B cell (primary cell): ENCODE data around the gene CST11. TPM values are rescaled to one million over a fixed set of nuclear protein-coding genes. Genes with fewer than 3 reads are reported as not detected.

Experiments used
- ATAC-seq: fragments of 200-7000 bp; cut with Tn5 transposase; one replicate; pipeline ENCODE4 v1.10.0; 2021; ENCODE audit warnings: low read depth, mild to moderate bottlenecking, moderate number of reproducible peaks, moderate library complexity
- CTCF ChIA-PET: fragments of 350-600 bp; sonication (Branson Sonifier 250); formaldehyde crosslinking; loops from one replicate; lab custom pipeline; 2021; ENCODE audit warnings: antibody characterized with exemption, inconsistent platforms; lab: Charles Lee
- POLR2A ChIA-PET: fragments of 350-600 bp; sonication (Branson Sonifier 250); formaldehyde crosslinking; loops from one replicate; lab custom pipeline; 2021; ENCODE audit warnings: antibody characterized with exemption; lab: Charles Lee
- DNase-seq: peaks from one replicate; pipeline ENCODE4 v3.0.0; 2013
- H2AFZ ChIP-seq: 2 replicates; pipeline ENCODE4 v1.6.1; 2012; ENCODE audit warnings: mild to moderate bottlenecking, low read depth, low read length; ENCODE audit not compliant: insufficient read depth, poor library complexity, severe bottlenecking
- H3K27ac ChIP-seq, 2 donors: 1 replicate in 1 of 2; 2 replicates in 1 of 2; pipeline ENCODE4 v1.5.1; 2012 to 2013; ENCODE audit warnings: low read length in 2 of 2, mild to moderate bottlenecking in 2 of 2, moderate library complexity in 1 of 2
- H3K27me3 ChIP-seq, 4 experiments: fragments of 200-600 bp in 1 of 4; sonication (generic) in 1 of 4; replicated peaks in 1 of 4; 1 replicate in 2 of 4; 2 replicates in 2 of 4; pipeline versions ENCODE4 v1.6.1 to v1.7.0; 2013 to 2016; ENCODE audit warnings: low read length in 3 of 4, mild to moderate bottlenecking in 2 of 4, mixed read lengths in 1 of 4, moderate library complexity in 1 of 4; ENCODE audit not compliant: insufficient read depth in 4 of 4, control insufficient read depth in 3 of 4; ENCODE audit errors: control extremely low read depth in 1 of 4
- H3K36me3 ChIP-seq, 2 experiments: replicated peaks in 1 of 2; 1 replicate in 1 of 2; 2 replicates in 1 of 2; pipeline versions ENCODE4 v1.6.1 to v1.7.1; 2013; ENCODE audit warnings: low read length in 1 of 2; ENCODE audit not compliant: insufficient read depth in 2 of 2, control insufficient read depth in 1 of 2; ENCODE audit errors: control extremely low read depth in 1 of 2, extremely low read depth in 1 of 2
- H3K4me1 ChIP-seq, 2 donors: fragments of 200-600 bp in 1 of 2; sonication (generic) in 1 of 2; 1 replicate in 1 of 2; 2 replicates in 1 of 2; pipeline versions ENCODE4 v1.5.1 to v1.6.1; 2013 to 2017; ENCODE audit warnings: low read length in 2 of 2; ENCODE audit not compliant: control insufficient read depth in 2 of 2, insufficient read depth in 2 of 2
- H3K4me2 ChIP-seq: replicated peaks from 2 replicates; pipeline ENCODE3; 2012; ENCODE audit warnings: mild to moderate bottlenecking, low read depth, low read length; ENCODE audit not compliant: poor library complexity, severe bottlenecking
- H3K4me3 ChIP-seq, 5 experiments: fragments of 200-600 bp in 1 of 5; sonication (generic) in 1 of 5; 1 replicate in 3 of 5; 2 replicates in 2 of 5; pipeline versions ENCODE4 v1.5.1 to v1.7.0; 2011 to 2016; ENCODE audit warnings: low read length in 4 of 5, mild to moderate bottlenecking in 4 of 5, low read depth in 2 of 5, control low read depth in 1 of 5, moderate library complexity in 1 of 5; ENCODE audit not compliant: insufficient read depth in 1 of 5; ENCODE audit errors: control extremely low read depth in 1 of 5, extremely low read depth in 1 of 5
- H3K79me2 ChIP-seq: fragments of 200-600 bp; sonication (generic); one replicate; pipeline ENCODE4 v1.6.0; 2016; ENCODE audit warnings: low read length; ENCODE audit not compliant: control insufficient read depth, insufficient read depth
- H3K9ac ChIP-seq: fragments of 200-600 bp; sonication (generic); 2 replicates; pipeline ENCODE4 v1.6.1; 2017; ENCODE audit warnings: mild to moderate bottlenecking, low read length, moderate library complexity
- H3K9me3 ChIP-seq, 3 donors: one replicate each; pipeline versions ENCODE4 v1.6.1 to v1.7.1; 2013; ENCODE audit warnings: low read length in 2 of 3; ENCODE audit not compliant: control insufficient read depth in 2 of 3, insufficient read depth in 1 of 3; ENCODE audit errors: control extremely low read depth in 1 of 3
- H4K20me1 ChIP-seq: 2 replicates; pipeline ENCODE4 v1.6.0; 2012; ENCODE audit warnings: mild to moderate bottlenecking, low read length; ENCODE audit not compliant: insufficient read depth, control insufficient read depth, poor library complexity, severe bottlenecking
- H3K27ac Mint-ChIP-seq: one replicate; pipeline ENCODE4 v1.8.0; 2021; ENCODE audit warnings: mixed read lengths
- H3K27me3 Mint-ChIP-seq: one replicate; pipeline ENCODE4 v1.8.0; 2021; ENCODE audit warnings: mixed read lengths
- H3K4me1 Mint-ChIP-seq: one replicate; pipeline ENCODE4 v1.8.0; 2021; ENCODE audit warnings: mixed read lengths
- H3K4me3 Mint-ChIP-seq: one replicate; pipeline ENCODE4 v1.8.0; 2021; ENCODE audit warnings: mixed read lengths
- H3K9me3 Mint-ChIP-seq: one replicate; pipeline ENCODE4 v1.8.0; 2022; ENCODE audit warnings: mixed read lengths; ENCODE audit not compliant: insufficient read depth
- CTCF ChIP-seq: fragments of 200-600 bp; IDR thresholded peaks from one replicate; pipeline ENCODE4 v1.8.0; 2022; ENCODE audit warnings: antibody characterized with exemption, mild to moderate bottlenecking
- EZH2 ChIP-seq: IDR thresholded peaks from 2 replicates; pipeline ENCODE4 v1.6.1; 2012; ENCODE audit warnings: borderline replicate concordance, low read depth, mild to moderate bottlenecking, moderate library complexity, low read length; ENCODE audit not compliant: insufficient read depth, poor library complexity, severe bottlenecking
- WGBS: methylation state at CpG from one replicate; pipeline ENCODE4 v1.1.5; 2013; ENCODE audit warnings: missing lambda C conversion rate; ENCODE audit not compliant: insufficient coverage; 5-methylcytosine and 5-hydroxymethylcytosine counted together
- intact Hi-C: fragments of 100-400 bp; cut with micrococcal nuclease; formaldehyde crosslinking; loops from one replicate; pipeline ENCODE4 v1.10.0; 2022
- polyA plus RNA-seq: library from polyadenylated mRNA; depleted of rRNA; stranded (reverse); fragments of >200 nt; gene quantifications from 2 replicates; pipeline ENCODE4 v1.2.3, GENCODE V29; 2012
- small RNA-seq: library from RNA; depleted of rRNA; stranded (forward); fragments of <200 nt; gene quantifications from one replicate; pipeline ENCODE3, GENCODE V24; 2012; ENCODE audit warnings: low replicate concordance, low read depth; ENCODE audit not compliant: insufficient read length
- total RNA-seq, 2 donors: library from RNA; stranded (reverse); fragments of 120-200 nt in 1 of 2; gene quantifications; 1 replicate in 1 of 2; 2 replicates in 1 of 2; pipeline versions ENCODE4 v1.2.3 to v1.2.4, GENCODE V29; 2013 to 2022

CST11 gene
- total and polyA plus RNA-seq, 2 donors (not counting 1 experiment from before 2014, with no cell fraction given), result not detected

GRCh38 chr20:23401051-23401450 lies 51.6 kb downstream of the CST11 start:
- intact Hi-C loops, result no loop called here
- H3K4me3 ChIP-seq, result no peak overlapping the region
- no peaks in the 10 kb centered on the region for H3K4me1 ChIP-seq
- no peaks in the 10 kb centered on the region for H3K27me3 ChIP-seq
- no peak overlapping the region for H3K9ac ChIP-seq
- TF ChIP-seq EZH2, result no peak
- TF ChIP-seq CTCF, result no peak
- CTCF ChIA-PET, result no interaction called here
- no peak overlapping the region for H3K27ac Mint-ChIP-seq
- no peaks in the 10 kb centered on the region for H3K27me3 Mint-ChIP-seq
- peaks cover 24% of the 10 kb centered on the region for H3K79me2 ChIP-seq
- peaks cover 1% of the 10 kb centered on the region for H3K4me1 Mint-ChIP-seq
- H2AFZ ChIP-seq, result no peak overlapping the region
- no peak for DNase-seq
- 100% methylated on average over 5 of the region's 5 CpGs for WGBS
- H3K9me3 ChIP-seq, result no peaks in the 10 kb centered on the region
- H4K20me1 ChIP-seq, result peaks cover 6% of the 10 kb centered on the region
- H3K4me3 Mint-ChIP-seq, result no peak overlapping the region
- POLR2A ChIA-PET, result no interaction called here
- H3K36me3 ChIP-seq, result peaks cover 3 to 13% of the 10 kb centered on the region in 2 experiments
- no peak overlapping the region for H3K27ac ChIP-seq
- no peak for ATAC-seq
- no peak overlapping the region for H3K4me2 ChIP-seq
- H3K9me3 Mint-ChIP-seq, result no peaks in the 10 kb centered on the region

Small RNA genes lying within 50 kb of the gene (small RNA-seq; reads per million reads assigned to genes)
- not detected for gene RF00019

Other genes with a start within 250 kb of the CST11 start
- 21.4 and 22.5 TPM in 2 replicates for gene NXT1, start 102.1 kb downstream of the CST11 start, total RNA-seq
- 147 and 163 TPM in 2 replicates for gene NXT1, start 102.1 kb downstream of the CST11 start, polyA plus RNA-seq
- 12.5 and 21.3 TPM in 2 replicates for gene GZF1, start 90.7 kb downstream of the CST11 start, total RNA-seq
- 49.0 and 82.9 TPM in 2 replicates for gene GZF1, start 90.7 kb downstream of the CST11 start, polyA plus RNA-seq
- 13.0 and 16.6 TPM in 2 replicates for gene NAPB, start 31.4 kb downstream of the CST11 start, total RNA-seq
- gene NAPB, start 31.4 kb downstream of the CST11 start, polyA plus RNA-seq, result 4.1 and 12.2 TPM in 2 replicates
- gene CSTL1, start 13.2 kb downstream of the CST11 start, total RNA-seq, result not detected in 2 replicates
- not detected in 2 replicates for gene CSTL1, start 13.2 kb downstream of the CST11 start, polyA plus RNA-seq
- gene CST8, start 38.2 kb upstream of the CST11 start, total RNA-seq, result not detected in 2 replicates
- gene CST8, start 38.2 kb upstream of the CST11 start, polyA plus RNA-seq, result not detected in 2 replicates
- gene CST9L, start 115.6 kb upstream of the CST11 start, total RNA-seq, result not detected in 2 replicates
- not detected in 2 replicates for gene CST9L, start 115.6 kb upstream of the CST11 start, polyA plus RNA-seq
- not detected in 2 replicates for gene CST9, start 153.0 kb upstream of the CST11 start, total RNA-seq
- gene CST9, start 153.0 kb upstream of the CST11 start, polyA plus RNA-seq, result not detected in 2 replicates
- 1.0 and 1.2 TPM in 2 replicates for gene CST3, start 185.1 kb upstream of the CST11 start, total RNA-seq
- gene CST3, start 185.1 kb upstream of the CST11 start, polyA plus RNA-seq, result 16.9 and 19.7 TPM in 2 replicates
- gene CST4, start 236.2 kb upstream of the CST11 start, total RNA-seq, result not detected in 2 replicates
- not detected in 2 replicates for gene CST4, start 236.2 kb upstream of the CST11 start, polyA plus RNA-seq